Activated CD4-positive, alpha-beta T cell treated with anti-CD3 and anti-CD28 coated beads for 36 hours (primary cell): ENCODE data around the gene GYPE. TPM values are rescaled to one million over a fixed set of nuclear protein-coding genes. Genes with fewer than 3 reads are reported as not detected.
A peak's percentile ranks its signal among the peaks of the same experiment; 100 is the strongest.
"Not testable (repeated sequence)": the region's sequence is repeated elsewhere in the genome, so short reads cannot be mapped to it uniquely, and the experiment has no call there.

Experiments
- ATAC-seq: fragments of 200-7000 bp; cut with Tn5 transposase; one replicate; pipeline ENCODE4 v1.10.0; 2021; ENCODE audit warnings: mild to moderate bottlenecking, moderate library complexity
- CTCF ChIA-PET: fragments of 350-600 bp; sonication (Branson Sonifier 250); formaldehyde crosslinking; loops from one replicate; lab custom pipeline; 2021; ENCODE audit warnings: antibody characterized with exemption; lab: Charles Lee
- POLR2A ChIA-PET: fragments of 350-600 bp; sonication (Branson Sonifier 250); formaldehyde crosslinking; loops from one replicate; lab custom pipeline; 2021; ENCODE audit warnings: antibody characterized with exemption, inconsistent platforms; lab: Charles Lee
- DNase-seq: peaks from one replicate; pipeline ENCODE4 v3.0.0-alpha.2; 2020
- H3K27ac Mint-ChIP-seq: one replicate; pipeline ENCODE4 v1.8.0; 2021; ENCODE audit warnings: mixed read lengths
- H3K27me3 Mint-ChIP-seq: one replicate; pipeline ENCODE4 v1.8.0; 2021; ENCODE audit warnings: mixed read lengths
- H3K36me3 Mint-ChIP-seq: one replicate; pipeline ENCODE4 v1.8.0; 2021; ENCODE audit warnings: low read depth, mixed read lengths
- H3K4me1 Mint-ChIP-seq: one replicate; pipeline ENCODE4 v1.8.0; 2021; ENCODE audit warnings: mixed read lengths
- H3K4me3 Mint-ChIP-seq: one replicate; pipeline ENCODE4 v1.8.0; 2021; ENCODE audit warnings: mild to moderate bottlenecking, moderate library complexity, mixed read lengths
- H3K9me3 Mint-ChIP-seq: one replicate; pipeline ENCODE4 v1.8.0; 2021; ENCODE audit warnings: low read depth, mixed read lengths
- intact Hi-C, 2 experiments: fragments of 100-400 bp; cut with DNase I in 1 of 2; cut with micrococcal nuclease in 1 of 2; formaldehyde crosslinking; loops; one replicate each; pipeline versions ENCODE4 v1.14.2 to v1.15.1; 2022 to 2024; cut with DNase I, micrococcal nuclease
- total RNA-seq, 2 experiments: library from RNA; stranded (reverse); gene quantifications; one replicate each; pipeline ENCODE4 v1.2.3, GENCODE V29; 2021

Gene GYPE
- total RNA-seq, 2 experiments from 2014 or later = 0.16 TPM; not detected in 1

DNA sequence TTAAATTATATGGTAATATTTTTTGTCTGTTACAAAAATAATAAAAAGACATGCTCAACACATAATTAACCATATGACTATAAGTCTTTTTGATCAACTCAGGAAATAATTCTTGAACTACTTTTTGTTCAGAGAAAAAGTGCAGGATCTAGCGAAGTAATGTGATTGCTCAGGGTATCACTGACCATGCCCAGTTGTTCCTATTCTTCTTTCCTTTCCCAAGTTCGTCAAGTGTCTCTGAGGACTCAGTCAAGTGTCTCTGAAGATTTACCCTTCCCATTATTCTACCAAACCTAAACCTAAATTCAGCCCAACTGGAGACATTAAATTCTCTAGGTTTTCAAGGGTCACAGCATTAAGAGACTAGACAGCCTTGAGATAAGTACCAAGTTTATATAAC is 5.5 kb upstream of the GYPE start:
- POLR2A ChIA-PET, ATAC-seq: not testable (repeated sequence)

DNA sequence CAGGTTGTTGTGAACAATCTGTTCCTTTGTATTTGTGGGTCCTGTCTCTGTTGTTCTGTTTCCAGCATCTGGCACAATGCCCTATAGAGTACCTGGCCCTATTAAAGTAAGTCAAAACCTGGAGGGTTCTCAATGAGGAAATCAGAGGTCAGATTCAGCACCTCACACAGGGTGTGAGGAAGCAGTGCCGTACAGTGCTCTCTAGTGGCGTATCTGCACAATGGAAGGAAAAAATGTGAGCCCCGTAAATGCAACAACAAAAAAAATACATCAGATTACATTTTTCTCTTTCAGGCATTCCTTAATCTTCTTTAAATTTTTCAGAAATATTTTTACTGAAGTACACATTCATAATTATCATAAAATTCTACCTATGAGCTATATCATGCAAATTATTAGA is 2.5 kb upstream of the GYPE start:
- POLR2A ChIA-PET, H3K36me3 Mint-ChIP-seq, H3K9me3 Mint-ChIP-seq, H3K4me1 Mint-ChIP-seq, H3K4me3 Mint-ChIP-seq, H3K27ac Mint-ChIP-seq: not testable (repeated sequence)
- DNase-seq = peak; percentile 25
- H3K27me3 Mint-ChIP-seq = peaks cover 13% of the 10 kb centered on the region
- peak; percentile 30 for ATAC-seq
- intact Hi-C loops = loop anchor here (5.0 kb wide), 1 partner anchor 136 kb away; no protein-coding TSS in a partner anchor
- CTCF ChIA-PET = interaction anchor here (1.1 kb wide), 1 partner anchor 9 kb away, joined by 3 read pairs; no protein-coding TSS in a partner anchor

More for the DNA sequence above, 5.5 kb upstream of the GYPE start:
- H3K27ac Mint-ChIP-seq, H3K4me1 Mint-ChIP-seq, DNase-seq, CTCF ChIA-PET, H3K36me3 Mint-ChIP-seq, H3K9me3 Mint-ChIP-seq, intact Hi-C loops: not testable (repeated sequence)
- Mint-ChIP-seq H3K27me3 (peaks cover 13% of the 10 kb centered on the region), H3K4me3 (peak overlapping the region; percentile 39)

DNA sequence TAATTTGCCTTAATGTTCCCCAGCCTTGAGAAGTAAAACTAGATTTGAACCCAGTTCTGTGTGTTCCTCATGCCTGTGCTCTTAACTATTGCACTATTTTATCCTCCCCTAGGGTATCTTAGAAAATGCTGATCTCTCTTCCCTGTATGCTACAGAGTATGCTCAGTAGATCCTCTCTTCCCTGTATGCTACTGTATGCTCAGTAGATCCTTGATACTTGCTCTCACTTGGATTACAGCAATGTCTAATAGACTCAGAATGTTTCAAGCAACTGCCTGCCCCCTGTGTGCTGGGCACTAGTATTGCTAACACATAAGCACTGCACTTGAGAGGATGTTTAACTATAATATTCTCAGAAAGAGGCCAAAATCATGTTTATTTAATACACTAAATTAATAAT is 928 bp downstream of the GYPE start:
- CTCF ChIA-PET, H3K4me1 Mint-ChIP-seq, H3K9me3 Mint-ChIP-seq, POLR2A ChIA-PET, H3K4me3 Mint-ChIP-seq, DNase-seq, H3K36me3 Mint-ChIP-seq, intact Hi-C loops, ATAC-seq, H3K27ac Mint-ChIP-seq, H3K27me3 Mint-ChIP-seq: not testable (repeated sequence)

GRCh38 chr4:143890323-143890722 is 15.0 kb downstream of the GYPE start:
- ATAC-seq, H3K9me3 Mint-ChIP-seq, H3K27me3 Mint-ChIP-seq, intact Hi-C loops, CTCF ChIA-PET, H3K27ac Mint-ChIP-seq, H3K4me3 Mint-ChIP-seq, H3K36me3 Mint-ChIP-seq, H3K4me1 Mint-ChIP-seq, DNase-seq, POLR2A ChIA-PET: not testable (repeated sequence)

GRCh38 chr4:143888189-143888588 is 17.2 kb downstream of the GYPE start:
- POLR2A ChIA-PET, ATAC-seq, H3K27me3 Mint-ChIP-seq, H3K27ac Mint-ChIP-seq, H3K4me3 Mint-ChIP-seq, H3K4me1 Mint-ChIP-seq, H3K36me3 Mint-ChIP-seq, DNase-seq, H3K9me3 Mint-ChIP-seq, CTCF ChIA-PET: not testable (repeated sequence)
- intact Hi-C loops = loop anchor here in 1 of 2 experiments (5.0 kb wide), 1 partner anchor 119 kb away; no protein-coding TSS in a partner anchor

- H3K27me3 Mint-ChIP-seq, H3K4me1 Mint-ChIP-seq, ATAC-seq, CTCF ChIA-PET, POLR2A ChIA-PET, H3K27ac Mint-ChIP-seq, H3K4me3 Mint-ChIP-seq, DNase-seq, H3K9me3 Mint-ChIP-seq, H3K36me3 Mint-ChIP-seq: not testable (repeated sequence)
- intact Hi-C loops = loop anchor here in 1 of 2 experiments (5.0 kb wide), 1 partner anchor 122 kb away; no protein-coding TSS in a partner anchor
Measured at GRCh38 chr4:143884965-143885364, 20.4 kb downstream of the GYPE start.

DNA sequence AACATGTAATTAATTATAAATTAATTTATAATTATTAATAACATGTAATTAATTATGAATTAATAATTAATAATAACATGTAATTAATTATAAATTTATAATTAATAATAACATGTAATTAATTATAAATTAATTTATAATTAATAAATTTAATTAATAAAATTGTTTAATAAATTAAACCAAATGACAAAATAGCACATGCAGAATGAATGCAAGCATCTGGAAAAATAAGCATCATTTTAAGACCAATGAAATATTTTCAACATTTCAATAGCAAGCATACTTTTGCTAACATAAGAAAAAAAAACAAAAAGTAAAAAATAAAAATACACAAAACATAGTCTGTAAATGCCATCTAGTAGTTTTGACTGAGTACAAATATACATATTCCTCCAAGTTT is 21.8 kb downstream of the GYPE start:
- CTCF ChIA-PET = no interaction called here
- Mint-ChIP-seq H3K4me3 (no peak overlapping the region), H3K27ac (no peak overlapping the region), H3K36me3 (no peaks in the 10 kb centered on the region), H3K9me3 (no peaks in the 10 kb centered on the region), H3K4me1 (no peaks in the 10 kb centered on the region), H3K27me3 (no peaks in the 10 kb centered on the region)
- intact Hi-C loops = no loop called here
- DNase-seq = no peak
- ATAC-seq = no peak
- POLR2A ChIA-PET = no interaction called here

- no peak overlapping the region for H3K27ac Mint-ChIP-seq
- no peaks in the 10 kb centered on the region for H3K36me3 Mint-ChIP-seq
- H3K27me3 Mint-ChIP-seq = no peaks in the 10 kb centered on the region
- H3K9me3 Mint-ChIP-seq = no peaks in the 10 kb centered on the region
- CTCF ChIA-PET = no interaction called here
- POLR2A ChIA-PET = no interaction called here
- ATAC-seq (no peak), DNase-seq (no peak)
- intact Hi-C loops = no loop called here
- no peaks in the 10 kb centered on the region for H3K4me1 Mint-ChIP-seq
- H3K4me3 Mint-ChIP-seq = no peak overlapping the region
Measured at GRCh38 chr4:143882892-143883291, 22.5 kb downstream of the GYPE start.

DNA sequence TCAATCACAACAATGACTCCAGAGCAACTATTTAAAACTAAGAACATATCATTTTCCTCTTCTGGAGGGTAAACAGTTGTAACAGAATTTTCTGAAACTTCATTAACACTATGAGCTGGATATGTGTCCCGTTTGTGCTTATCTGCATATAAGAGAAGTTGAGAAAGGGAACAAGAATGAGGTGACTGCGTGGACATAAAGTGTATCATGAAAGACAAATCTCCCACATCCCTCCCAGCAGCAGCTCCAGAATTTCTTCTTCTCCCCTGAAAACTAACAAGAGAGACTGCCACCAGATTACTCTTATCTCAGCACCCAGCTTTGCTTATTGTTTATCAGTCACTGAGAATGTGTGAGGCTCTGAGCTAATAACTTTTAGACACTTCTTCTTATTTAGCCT is 25.8 kb downstream of the GYPE start:
- ATAC-seq, H3K4me3 Mint-ChIP-seq, H3K27me3 Mint-ChIP-seq, POLR2A ChIA-PET, H3K9me3 Mint-ChIP-seq, H3K27ac Mint-ChIP-seq, CTCF ChIA-PET, H3K4me1 Mint-ChIP-seq, intact Hi-C loops, DNase-seq, H3K36me3 Mint-ChIP-seq: not testable (repeated sequence)

DNA sequence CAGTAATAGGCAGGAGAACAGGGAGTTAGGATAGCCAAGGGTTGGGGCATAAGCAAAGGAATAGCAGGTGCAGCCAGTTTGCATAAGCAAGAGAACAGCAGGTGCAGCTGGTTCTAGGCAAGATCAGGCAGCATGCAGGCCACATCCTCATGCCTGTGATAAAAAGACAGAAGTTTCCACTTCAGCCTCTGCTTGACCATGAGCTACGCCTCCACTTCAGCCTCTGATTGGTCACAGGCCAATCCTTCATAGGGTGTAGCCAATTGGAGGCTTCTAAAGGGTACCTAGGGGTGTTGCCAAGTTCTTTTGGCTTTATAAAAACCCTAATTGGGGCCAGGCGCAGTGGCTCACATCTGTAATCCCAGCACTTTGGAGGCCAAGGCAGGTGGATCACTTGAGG is 30.0 kb downstream of the GYPE start:
- H3K4me1 Mint-ChIP-seq, H3K27me3 Mint-ChIP-seq, DNase-seq, H3K4me3 Mint-ChIP-seq, H3K36me3 Mint-ChIP-seq, H3K9me3 Mint-ChIP-seq, intact Hi-C loops, CTCF ChIA-PET, H3K27ac Mint-ChIP-seq, POLR2A ChIA-PET, ATAC-seq: not testable (repeated sequence)

DNA sequence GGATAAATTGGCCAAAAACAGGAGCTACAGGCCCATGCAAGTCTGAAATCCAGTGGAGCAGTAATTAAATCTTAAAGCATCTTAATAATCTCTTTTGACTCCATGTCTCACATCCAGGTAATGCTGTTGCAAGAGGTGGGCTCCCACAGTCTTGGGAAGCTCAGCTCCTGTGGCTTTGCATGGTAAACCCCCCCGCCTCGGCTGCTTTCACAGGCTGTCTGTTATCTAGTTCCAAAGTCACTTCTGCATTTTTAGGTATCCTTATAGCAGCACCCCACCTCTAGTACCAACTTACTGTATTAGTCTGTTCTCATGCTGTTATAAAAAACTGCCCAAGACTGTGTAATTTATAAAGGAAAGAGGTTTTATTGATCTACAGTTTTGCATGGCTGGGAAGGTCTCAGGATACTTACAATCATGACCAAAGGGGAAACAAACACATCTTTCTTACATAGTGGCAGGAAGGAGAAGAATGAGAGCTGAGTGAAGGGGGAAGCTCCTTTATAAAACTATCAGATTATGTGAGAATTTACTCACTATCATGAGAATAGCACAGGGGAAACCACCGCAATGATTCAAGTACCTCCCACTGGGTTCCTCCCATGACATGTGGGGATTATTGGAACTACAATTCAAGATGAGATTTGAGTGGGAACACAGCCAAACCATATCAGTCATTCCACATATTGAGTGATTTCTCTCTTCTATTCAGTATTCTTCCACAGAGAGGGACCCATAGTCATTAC is 34.7 kb downstream of the GYPE start:
- H3K4me1 Mint-ChIP-seq, POLR2A ChIA-PET, H3K27me3 Mint-ChIP-seq, DNase-seq, H3K9me3 Mint-ChIP-seq, H3K36me3 Mint-ChIP-seq, intact Hi-C loops, CTCF ChIA-PET, H3K27ac Mint-ChIP-seq, H3K4me3 Mint-ChIP-seq: not testable (repeated sequence)
- ATAC-seq = peak; percentile 49

GRCh38 chr4:143869925-143870324 is 35.4 kb downstream of the GYPE start:
- intact Hi-C loops, H3K4me1 Mint-ChIP-seq: not testable (repeated sequence)

More at GRCh38 chr4:143869925-143870324, 35.4 kb downstream of the GYPE start:
- H3K36me3 Mint-ChIP-seq, H3K4me3 Mint-ChIP-seq, DNase-seq, H3K9me3 Mint-ChIP-seq, CTCF ChIA-PET, H3K27ac Mint-ChIP-seq, POLR2A ChIA-PET, H3K27me3 Mint-ChIP-seq, ATAC-seq: not testable (repeated sequence)
